PC-9 (cell line): Measurements from ENCODE around the gene QRFP.

Experiments used
- EZH2 ChIP-seq: fragments of 200-600 bp; sonication (generic); IDR thresholded peaks from 2 replicates; pipeline ENCODE4 v1.8.0; 2017; ENCODE audit warnings: antibody characterized with exemption, low read depth
- TF ChIP-seq, protein P1 (sequence below): fragments of 200-600 bp; sonication (generic); conservative IDR thresholded peaks from 2 replicates; pipeline ENCODE4 v1.6.1; 2017; ENCODE audit warnings: mixed run types, antibody characterized with exemption, mild to moderate bottlenecking, moderate library complexity

- TF ChIP-seq, protein P1, sequence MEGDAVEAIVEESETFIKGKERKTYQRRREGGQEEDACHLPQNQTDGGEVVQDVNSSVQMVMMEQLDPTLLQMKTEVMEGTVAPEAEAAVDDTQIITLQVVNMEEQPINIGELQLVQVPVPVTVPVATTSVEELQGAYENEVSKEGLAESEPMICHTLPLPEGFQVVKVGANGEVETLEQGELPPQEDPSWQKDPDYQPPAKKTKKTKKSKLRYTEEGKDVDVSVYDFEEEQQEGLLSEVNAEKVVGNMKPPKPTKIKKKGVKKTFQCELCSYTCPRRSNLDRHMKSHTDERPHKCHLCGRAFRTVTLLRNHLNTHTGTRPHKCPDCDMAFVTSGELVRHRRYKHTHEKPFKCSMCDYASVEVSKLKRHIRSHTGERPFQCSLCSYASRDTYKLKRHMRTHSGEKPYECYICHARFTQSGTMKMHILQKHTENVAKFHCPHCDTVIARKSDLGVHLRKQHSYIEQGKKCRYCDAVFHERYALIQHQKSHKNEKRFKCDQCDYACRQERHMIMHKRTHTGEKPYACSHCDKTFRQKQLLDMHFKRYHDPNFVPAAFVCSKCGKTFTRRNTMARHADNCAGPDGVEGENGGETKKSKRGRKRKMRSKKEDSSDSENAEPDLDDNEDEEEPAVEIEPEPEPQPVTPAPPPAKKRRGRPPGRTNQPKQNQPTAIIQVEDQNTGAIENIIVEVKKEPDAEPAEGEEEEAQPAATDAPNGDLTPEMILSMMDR, result no peak
- TF ChIP-seq EZH2, result no peak
Observed at GRCh38 chr9:130871395-130872062, 25.1 kb downstream of the QRFP start.
